Body of pancreas (tissue), 4 donors: ENCODE measurements around the gene ADCY1.

Experiments
- POLR2A ChIP-seq, 3 donors: fragments of 450-650 bp; IDR thresholded peaks; one replicate each; pipeline ENCODE4 v1.6.1; 2016; ENCODE audit warnings: antibody characterized with exemption in 3 of 3, mild to moderate bottlenecking in 2 of 3
- TF ChIP-seq, protein P1 (sequence below), 7 experiments: fragments of 450-650 bp in 4 of 7; fragments of 200-600 bp in 3 of 7; sonication (generic) in 3 of 7; IDR thresholded peaks; one replicate each; pipeline ENCODE4 v1.5.1; 2016 to 2019; ENCODE audit warnings: antibody characterized with exemption in 7 of 7

DNA sequence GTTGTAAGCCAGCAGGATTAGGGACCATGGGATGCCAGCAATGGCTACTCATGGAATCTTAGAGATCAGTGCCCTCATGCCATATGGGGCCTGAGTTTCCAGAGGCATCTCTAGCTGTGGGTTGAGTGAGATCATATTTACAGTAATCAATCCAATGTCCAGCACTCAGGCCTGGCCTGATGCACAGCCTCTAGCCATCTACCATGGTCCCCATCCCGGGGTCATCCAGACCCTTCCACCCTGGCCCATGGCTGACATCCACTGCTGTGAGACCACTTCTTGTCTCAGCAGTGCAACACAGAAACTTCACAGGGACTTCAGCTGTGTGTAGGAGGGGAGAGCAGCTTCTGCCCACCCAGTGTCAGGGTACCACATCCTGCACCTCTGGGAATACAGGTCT lies 6.5 kb upstream of the ADCY1 start:
- TF ChIP-seq, protein P1, sequence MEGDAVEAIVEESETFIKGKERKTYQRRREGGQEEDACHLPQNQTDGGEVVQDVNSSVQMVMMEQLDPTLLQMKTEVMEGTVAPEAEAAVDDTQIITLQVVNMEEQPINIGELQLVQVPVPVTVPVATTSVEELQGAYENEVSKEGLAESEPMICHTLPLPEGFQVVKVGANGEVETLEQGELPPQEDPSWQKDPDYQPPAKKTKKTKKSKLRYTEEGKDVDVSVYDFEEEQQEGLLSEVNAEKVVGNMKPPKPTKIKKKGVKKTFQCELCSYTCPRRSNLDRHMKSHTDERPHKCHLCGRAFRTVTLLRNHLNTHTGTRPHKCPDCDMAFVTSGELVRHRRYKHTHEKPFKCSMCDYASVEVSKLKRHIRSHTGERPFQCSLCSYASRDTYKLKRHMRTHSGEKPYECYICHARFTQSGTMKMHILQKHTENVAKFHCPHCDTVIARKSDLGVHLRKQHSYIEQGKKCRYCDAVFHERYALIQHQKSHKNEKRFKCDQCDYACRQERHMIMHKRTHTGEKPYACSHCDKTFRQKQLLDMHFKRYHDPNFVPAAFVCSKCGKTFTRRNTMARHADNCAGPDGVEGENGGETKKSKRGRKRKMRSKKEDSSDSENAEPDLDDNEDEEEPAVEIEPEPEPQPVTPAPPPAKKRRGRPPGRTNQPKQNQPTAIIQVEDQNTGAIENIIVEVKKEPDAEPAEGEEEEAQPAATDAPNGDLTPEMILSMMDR (IDR thresholded peaks at IDR 0.05), result no peak
- no peak for TF ChIP-seq POLR2A (IDR thresholded peaks at IDR 0.05)
